ENCODE measurements around the gene FRMD4A. TPM values are rescaled to one million over a fixed set of nuclear protein-coding genes. Genes with fewer than 3 reads are reported as not detected.
"Not testable (repeated sequence)": the region's sequence is repeated elsewhere in the genome, so short reads cannot be mapped to it uniquely, and the experiment has no call there.

Gene FRMD4A
- total RNA-seq, 1 experiment from 2014 or later, result 19.6 TPM

DNA sequence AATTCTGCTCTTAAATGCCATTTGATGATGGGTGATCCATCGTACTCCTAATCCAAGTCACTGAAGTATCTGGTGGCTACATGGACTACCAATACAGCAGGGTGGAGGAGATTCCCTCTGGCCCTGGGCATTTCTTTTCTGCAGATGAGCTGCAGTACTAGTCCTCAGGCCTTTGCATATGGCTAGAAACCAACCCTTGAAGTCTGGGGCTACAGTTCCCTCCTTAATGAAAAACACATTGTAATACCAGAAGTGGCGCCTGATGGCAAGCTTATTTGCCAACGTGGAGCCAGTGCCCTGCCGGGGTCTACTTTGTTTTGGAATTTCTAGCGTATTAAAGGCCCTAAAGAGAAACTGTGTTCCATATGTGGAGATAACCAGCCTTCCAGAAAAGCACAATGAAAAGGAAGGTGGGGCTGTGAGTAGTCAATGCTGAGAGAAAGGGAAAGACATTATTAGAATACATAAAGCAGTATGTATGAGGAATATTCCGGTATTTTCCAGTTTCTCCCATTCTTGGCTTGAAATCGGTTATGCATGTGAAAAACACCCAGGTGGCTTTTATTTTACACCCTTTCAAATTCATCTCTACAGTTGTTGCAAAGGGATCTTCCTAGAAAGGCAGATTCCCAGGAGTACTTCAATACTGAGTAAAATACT, 375.2 kb downstream of the FRMD4A start:
- Histone ChIP-seq H4K91ac (ENCODE audit: insufficient read length, low read depth, low read length) (no peak overlapping the region), H2BK5ac (ENCODE audit: insufficient read length, low read length) (no peak overlapping the region), H2BK20ac (ENCODE audit: low read depth, low read length, poor library complexity, severe bottlenecking) (no peak overlapping the region), H3K27ac (ENCODE audit: insufficient read length, low read depth, low read length) (no peak overlapping the region), H3K27me3 (ENCODE audit: insufficient read depth, low read length) (no peaks in the 10 kb centered on the region), H2AK5ac (ENCODE audit: insufficient read length, low read length) (no peak overlapping the region), H3K23ac (ENCODE audit: insufficient read length, low read depth, low read length) (no peak overlapping the region), H3K4me1 (ENCODE audit: insufficient read depth, low read length) (peaks cover 4% of the 10 kb centered on the region; the same call in 1 of the 2 replicates), H3K79me1 (ENCODE audit: insufficient read depth, low read depth, low read length, poor library complexity, severe bottlenecking) (no peaks in the 10 kb centered on the region), H2BK120ac (ENCODE audit: low read depth, low read length, poor library complexity, severe bottlenecking) (no peak overlapping the region), H2BK12ac (ENCODE audit: insufficient read length, low read depth, low read length) (no peak overlapping the region), H3K9me3 (ENCODE audit: control insufficient read depth, low read depth, low read length) (no peaks in the 10 kb centered on the region), H2BK15ac (ENCODE audit: low read depth, low read length) (no peak overlapping the region), H3K4ac (ENCODE audit: low read depth, low read length) (no peak overlapping the region), H3T11ph (ENCODE audit: low read length) (no peak overlapping the region), H4K5ac (ENCODE audit: insufficient read length, low read depth, low read length) (no peak overlapping the region), H3K14ac (ENCODE audit: insufficient read depth, low read length) (no peak overlapping the region), H2AFZ (ENCODE audit: low read length) (no peak overlapping the region), H3K4me2 (ENCODE audit: insufficient read depth, insufficient read length, low read length) (no peak overlapping the region), H3K18ac (ENCODE audit: insufficient read length, low read depth, low read length) (no peak overlapping the region), H3K23me2 (ENCODE audit: insufficient read length, low read depth, low read length, poor library complexity, severe bottlenecking) (no peaks in the 10 kb centered on the region), H3K9ac (ENCODE audit: extremely low read depth, insufficient read length, low read length) (no peak overlapping the region), H3K56ac (ENCODE audit: insufficient read length, low read depth, low read length) (no peak overlapping the region), H4K20me1 (ENCODE audit: control insufficient read depth, insufficient read depth, insufficient read length) (no peaks in the 10 kb centered on the region), H3K79me2 (ENCODE audit: insufficient read depth, low read length) (no peaks in the 10 kb centered on the region), H4K8ac (replicated peaks; ENCODE audit: insufficient read length, low read depth, low read length) (no peak overlapping the region)
- WGBS (ENCODE audit: extremely low coverage, insufficient read length, low lambda C conversion rate), result no CpG with 5 or more reads among the region's 7 CpGs
- Mint-ChIP-seq H3K27ac (no peak overlapping the region), H3K4me3 (no peak overlapping the region), H3K27me3 (ENCODE audit: low read depth) (no peaks in the 10 kb centered on the region; the same call in 1 of the 2 replicates), H3K4me1 (peaks cover 12 to 28% of the 10 kb centered on the region in 2 experiments), H3K9me3 (peaks cover 4 to 7% of the 10 kb centered on the region in 2 experiments; a peak in 3 of 5 replicates), H3K36me3 (ENCODE audit: insufficient read depth in 1 of 3, low read depth in 3 of 3) (peaks cover 0 to 11% (median 3%) of the 10 kb centered on the region in 3 experiments; a peak in 4 of 7 replicates)
- no peak for DNase-seq
- TF ChIP-seq CTCF (conservative IDR thresholded peaks at IDR 0.05), result no peak

- H4K5ac ChIP-seq (ENCODE audit: insufficient read length, low read depth, low read length); H3K27me3 Mint-ChIP-seq (ENCODE audit: low read depth); H3K4me2 ChIP-seq (ENCODE audit: insufficient read depth, insufficient read length, low read length); H3T11ph ChIP-seq (ENCODE audit: low read length); H2AFZ ChIP-seq (ENCODE audit: low read length); H3K27me3 ChIP-seq (ENCODE audit: insufficient read depth, low read length); H4K91ac ChIP-seq (ENCODE audit: insufficient read length, low read depth, low read length); H2BK20ac ChIP-seq (ENCODE audit: low read depth, low read length, poor library complexity, severe bottlenecking); H3K18ac ChIP-seq (ENCODE audit: insufficient read length, low read depth, low read length); H3K23ac ChIP-seq (ENCODE audit: insufficient read length, low read depth, low read length); H3K9me3 ChIP-seq (ENCODE audit: control insufficient read depth, low read depth, low read length); H3K56ac ChIP-seq (ENCODE audit: insufficient read length, low read depth, low read length); H3K14ac ChIP-seq (ENCODE audit: insufficient read depth, low read length); H3K23me2 ChIP-seq (ENCODE audit: insufficient read length, low read depth, low read length, poor library complexity, severe bottlenecking); H3K27ac ChIP-seq (ENCODE audit: insufficient read length, low read depth, low read length); H3K79me1 ChIP-seq (ENCODE audit: insufficient read depth, low read depth, low read length, poor library complexity, severe bottlenecking); H3K9ac ChIP-seq (ENCODE audit: extremely low read depth, insufficient read length, low read length); H3K9me3 Mint-ChIP-seq; H2BK12ac ChIP-seq (ENCODE audit: insufficient read length, low read depth, low read length); H3K27ac Mint-ChIP-seq; DNase-seq; H3K4ac ChIP-seq (ENCODE audit: low read depth, low read length); H4K20me1 ChIP-seq (ENCODE audit: control insufficient read depth, insufficient read depth, insufficient read length); H3K4me3 Mint-ChIP-seq; H2BK15ac ChIP-seq (ENCODE audit: low read depth, low read length); H2BK5ac ChIP-seq (ENCODE audit: insufficient read length, low read length); H4K8ac ChIP-seq (replicated peaks; ENCODE audit: insufficient read length, low read depth, low read length); H2AK5ac ChIP-seq (ENCODE audit: insufficient read length, low read length); H2BK120ac ChIP-seq (ENCODE audit: low read depth, low read length, poor library complexity, severe bottlenecking); H3K79me2 ChIP-seq (ENCODE audit: insufficient read depth, low read length); H3K4me1 ChIP-seq (ENCODE audit: insufficient read depth, low read length): not testable (repeated sequence)
- Mint-ChIP-seq H3K36me3 (ENCODE audit: insufficient read depth in 1 of 3, low read depth in 3 of 3) (peaks cover 0 to 11% (median 3%) of the 10 kb centered on the region in 3 experiments; a peak in 4 of 7 replicates), H3K4me1 (peaks cover 12 to 18% of the 10 kb centered on the region in 2 experiments)
- WGBS (ENCODE audit: extremely low coverage, insufficient read length, low lambda C conversion rate), result no CpG with 5 or more reads among the region's 8 CpGs
These were observed 376.5 kb downstream of the FRMD4A start for GRCh38 chr10:13954195-13954594.

Data from H9 (cell line).